Transverse colon (tissue), 4 donors: ENCODE data around the gene AHCYL1.

Source experiments
- CTCF ChIP-seq, 5 experiments: fragments of 200-600 bp in 3 of 5; fragments of 450-650 bp in 2 of 5; sonication (generic) in 3 of 5; IDR thresholded peaks; 1 replicate in 2 of 5; 2 replicates in 3 of 5; pipeline ENCODE4 v1.5.1; 2016 to 2017; ENCODE audit warnings: antibody characterized with exemption in 5 of 5, inconsistent platforms in 3 of 5, mild to moderate bottlenecking in 2 of 5, moderate library complexity in 1 of 5
- EP300 ChIP-seq: sonication (generic); formaldehyde crosslinking; IDR thresholded peaks from one replicate; pipeline ENCODE4 v1.6.1; 2017; ENCODE audit warnings: antibody characterized with exemption, low read depth
- POLR2A ChIP-seq: fragments of 450-650 bp; IDR thresholded peaks from one replicate; pipeline ENCODE4 v1.6.1; 2016; ENCODE audit warnings: antibody characterized with exemption, mild to moderate bottlenecking, moderate library complexity
- POLR2AphosphoS5 ChIP-seq, 3 donors: sonication (generic); formaldehyde crosslinking; IDR thresholded peaks; one replicate each; pipeline ENCODE4 v1.6.1; 2016; ENCODE audit warnings: antibody characterized with exemption in 3 of 3

GRCh38 chr1:110012100-110012780 lies 27.7 kb downstream of the AHCYL1 start:
- TF ChIP-seq EP300 = no peak
- TF ChIP-seq POLR2A = no peak
- no peak for TF ChIP-seq CTCF (IDR thresholded peaks at IDR 0.05)
- TF ChIP-seq POLR2AphosphoS5 (IDR thresholded peaks at IDR 0.05) = no peak
